GM12801 (cell line): ENCODE measurements around the gene POLR1D.

Source experiments
- TF ChIP-seq, protein P1 (sequence below): IDR thresholded peaks from one replicate; pipeline ENCODE4 v1.5.1; 2011; ENCODE audit warnings: control low read depth; ENCODE audit not compliant: insufficient read length; ENCODE audit errors: extremely low read depth

Gene POLR1D

DNA sequence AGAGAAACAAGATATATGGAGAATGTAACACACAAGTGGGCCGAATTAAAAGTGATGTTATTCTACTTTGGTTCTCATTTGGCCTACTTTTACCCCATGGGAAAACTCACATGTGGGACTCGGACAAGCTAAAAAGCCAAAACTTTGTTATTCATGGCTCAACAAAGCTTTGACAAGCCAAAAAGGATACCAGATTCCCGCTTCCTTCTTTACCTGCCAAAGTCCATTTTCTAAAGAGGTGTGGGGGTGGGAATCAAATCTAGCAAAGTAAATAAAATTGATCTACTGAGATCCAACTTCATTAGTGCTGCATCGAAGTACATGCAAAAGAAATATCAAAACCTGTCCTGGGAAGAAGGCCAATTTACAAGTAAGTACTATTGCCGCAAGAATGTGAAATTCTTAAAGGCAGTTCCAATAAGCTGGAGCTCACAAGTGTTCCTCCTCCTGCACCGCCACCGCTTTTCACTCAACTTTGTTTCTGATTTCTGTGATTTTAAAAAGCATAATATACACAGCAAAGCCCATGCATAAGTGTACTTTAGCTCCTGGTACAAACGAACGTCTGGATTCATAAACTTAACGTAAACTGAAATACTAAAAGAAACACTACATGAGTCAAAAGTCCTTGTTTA lies 2.5 kb upstream of the POLR1D start:
- TF ChIP-seq, protein P1, sequence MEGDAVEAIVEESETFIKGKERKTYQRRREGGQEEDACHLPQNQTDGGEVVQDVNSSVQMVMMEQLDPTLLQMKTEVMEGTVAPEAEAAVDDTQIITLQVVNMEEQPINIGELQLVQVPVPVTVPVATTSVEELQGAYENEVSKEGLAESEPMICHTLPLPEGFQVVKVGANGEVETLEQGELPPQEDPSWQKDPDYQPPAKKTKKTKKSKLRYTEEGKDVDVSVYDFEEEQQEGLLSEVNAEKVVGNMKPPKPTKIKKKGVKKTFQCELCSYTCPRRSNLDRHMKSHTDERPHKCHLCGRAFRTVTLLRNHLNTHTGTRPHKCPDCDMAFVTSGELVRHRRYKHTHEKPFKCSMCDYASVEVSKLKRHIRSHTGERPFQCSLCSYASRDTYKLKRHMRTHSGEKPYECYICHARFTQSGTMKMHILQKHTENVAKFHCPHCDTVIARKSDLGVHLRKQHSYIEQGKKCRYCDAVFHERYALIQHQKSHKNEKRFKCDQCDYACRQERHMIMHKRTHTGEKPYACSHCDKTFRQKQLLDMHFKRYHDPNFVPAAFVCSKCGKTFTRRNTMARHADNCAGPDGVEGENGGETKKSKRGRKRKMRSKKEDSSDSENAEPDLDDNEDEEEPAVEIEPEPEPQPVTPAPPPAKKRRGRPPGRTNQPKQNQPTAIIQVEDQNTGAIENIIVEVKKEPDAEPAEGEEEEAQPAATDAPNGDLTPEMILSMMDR = no peak

DNA sequence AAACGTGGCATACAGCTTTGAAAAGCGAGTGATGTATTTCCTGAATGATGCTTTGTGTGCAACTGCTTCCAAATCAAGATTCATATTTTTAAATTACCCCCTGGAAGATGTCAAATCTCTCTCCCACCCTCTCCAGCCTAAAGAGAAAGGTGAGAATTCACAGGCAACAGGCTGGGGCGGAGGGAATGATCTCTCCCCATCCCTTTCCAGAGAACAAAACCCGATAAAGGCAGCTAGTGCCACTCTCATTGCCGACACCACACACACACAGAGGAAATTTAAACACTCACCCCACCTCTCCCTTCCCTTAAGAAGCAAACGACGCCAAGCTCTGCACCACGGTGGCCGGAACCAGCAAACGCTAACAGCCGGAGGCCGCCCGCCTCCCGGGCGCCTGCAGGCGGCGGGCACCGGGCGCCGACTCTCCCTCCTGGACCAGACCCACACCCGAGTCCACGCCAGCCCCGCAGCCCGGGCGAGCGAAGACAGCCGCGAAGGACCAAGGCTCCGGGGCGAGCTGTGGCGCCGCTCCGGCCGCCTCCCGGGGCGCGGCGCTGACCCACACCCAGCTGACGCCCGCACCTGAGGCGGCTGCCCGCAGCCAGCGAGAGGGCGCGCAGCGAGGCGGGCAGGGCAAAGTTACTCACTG lies 1.8 kb upstream of the POLR1D start:
- TF ChIP-seq, protein P1 = no peak

DNA sequence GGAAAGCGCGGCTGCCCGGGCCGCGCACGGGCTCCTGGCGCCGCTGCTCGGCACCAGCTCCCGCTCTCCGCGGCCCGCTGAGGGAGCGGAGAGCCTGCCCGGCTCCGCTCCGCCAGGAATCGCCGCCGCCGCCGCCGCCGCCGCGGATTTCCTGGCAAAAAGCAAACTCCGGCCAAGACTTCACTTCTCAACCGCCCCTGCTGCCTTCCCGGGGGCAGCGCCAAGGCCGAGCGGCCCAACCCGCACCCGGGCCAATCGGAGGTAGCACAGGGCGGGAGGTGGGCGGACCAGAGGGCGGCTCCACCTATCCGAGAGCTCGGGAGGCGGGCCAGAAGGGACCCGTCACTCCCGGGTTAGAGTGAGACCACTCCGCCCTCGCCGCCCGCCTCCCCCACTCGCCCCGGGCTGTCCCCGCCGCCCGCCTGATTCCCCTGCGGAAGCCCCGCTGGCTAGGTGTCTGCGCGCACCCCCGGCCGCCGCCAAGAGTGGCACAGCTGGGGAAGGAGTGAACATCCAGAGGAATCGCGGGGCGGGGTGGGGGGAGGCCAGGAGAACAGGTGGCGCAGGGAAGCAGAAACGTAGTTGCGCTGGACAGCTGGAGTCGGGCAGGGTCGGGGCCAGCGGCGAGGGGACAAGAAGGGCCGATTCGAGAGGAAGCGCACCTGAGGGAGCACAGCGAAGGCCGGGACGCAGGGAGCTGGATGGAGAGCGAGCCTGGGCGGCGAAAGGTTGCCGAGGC lies 1.1 kb upstream of the POLR1D start, which contains the start of gene LNX2:
TSS of gene LNX2 (minus strand) at position 153 of the 739 bp plus-strand sequence. CDS start 38,826 bp downstream, outside the sequence.
- TF ChIP-seq, protein P1 = no peak

DNA sequence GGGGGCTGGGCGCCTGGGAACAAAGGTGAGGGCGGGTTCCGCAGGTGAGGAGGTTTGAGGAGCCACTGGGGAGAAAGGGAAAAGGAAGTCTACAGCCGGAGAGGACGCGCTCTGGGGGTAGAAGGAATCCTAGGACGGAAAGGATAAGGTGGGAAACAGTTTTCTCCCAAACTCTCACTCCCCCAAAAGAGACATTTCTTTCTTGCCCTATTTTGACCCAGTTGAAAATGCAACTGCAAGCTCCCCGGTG lies 651 bp upstream of the POLR1D start:
- TF ChIP-seq, protein P1 = no peak

DNA sequence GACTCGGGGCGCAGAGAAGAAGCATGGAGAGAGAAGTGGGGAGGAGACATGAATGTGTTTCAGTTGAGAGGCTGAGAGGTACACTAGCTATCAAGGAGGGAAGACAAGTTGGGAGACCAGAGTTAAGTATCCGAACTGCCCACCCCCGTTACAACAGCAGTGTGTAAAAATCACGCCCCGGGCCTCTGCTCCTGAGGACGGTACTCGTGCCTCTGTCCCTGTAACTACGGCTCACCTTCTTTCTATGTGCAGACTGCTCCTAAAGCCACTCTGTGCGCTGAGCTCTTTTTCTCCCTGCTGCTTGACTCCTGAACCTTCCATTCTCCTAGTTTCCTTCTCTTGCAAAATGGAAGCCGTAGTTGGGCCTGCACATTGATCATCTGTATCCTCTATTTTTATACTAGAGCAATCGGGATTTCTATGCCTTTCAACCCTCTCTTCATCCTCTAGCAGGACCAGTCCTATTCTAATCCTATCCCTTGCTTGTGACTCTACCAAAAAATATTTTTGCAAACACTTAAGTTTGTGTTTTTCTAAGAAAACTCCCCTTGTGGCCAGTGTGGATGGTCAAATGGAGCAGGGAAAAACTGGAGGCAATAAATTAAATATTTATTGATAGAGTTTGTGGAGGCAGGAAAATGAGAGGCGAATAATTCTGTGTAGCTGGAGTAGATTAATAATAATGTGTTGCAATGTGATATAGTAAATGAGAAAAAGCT lies 569 bp downstream of the POLR1D start:
- TF ChIP-seq, protein P1 = no peak

DNA sequence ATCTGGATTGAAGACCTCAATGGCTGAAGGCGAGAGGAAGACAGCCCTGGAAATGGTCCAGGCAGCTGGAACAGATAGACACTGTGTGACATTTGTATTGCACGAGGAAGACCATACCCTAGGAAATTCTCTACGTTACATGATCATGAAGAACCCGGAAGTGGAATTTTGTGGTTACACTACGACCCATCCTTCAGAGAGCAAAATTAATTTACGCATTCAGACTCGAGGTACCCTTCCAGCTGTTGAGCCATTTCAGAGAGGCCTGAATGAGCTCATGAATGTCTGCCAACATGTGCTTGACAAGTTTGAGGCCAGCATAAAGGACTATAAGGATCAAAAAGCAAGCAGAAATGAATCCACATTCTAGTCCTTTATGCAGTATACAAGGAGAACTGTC lies 1.2 kb downstream of the POLR1D start:
- TF ChIP-seq, protein P1 = no peak

DNA sequence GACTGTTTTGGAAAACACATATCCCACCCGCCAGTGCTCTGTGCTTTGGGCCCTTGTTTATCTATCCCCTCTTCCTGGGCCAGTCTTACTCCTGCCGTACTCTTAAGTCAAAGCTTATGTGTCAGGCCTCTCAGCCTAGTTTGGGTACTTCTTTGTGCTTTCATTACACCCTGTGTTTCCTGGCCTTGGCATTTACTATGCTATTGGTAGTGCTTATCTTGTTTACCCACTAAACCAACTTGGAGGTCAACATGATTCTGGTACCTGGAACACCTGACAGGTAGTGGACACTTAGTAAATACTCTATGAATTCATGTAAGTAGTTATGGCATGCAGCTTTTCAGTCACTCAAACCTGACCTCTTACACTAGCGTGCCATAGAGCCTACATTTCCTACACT lies 2.4 kb downstream of the POLR1D start:
- TF ChIP-seq, protein P1 = no peak
